Measurements from ENCODE around the gene GPC6.

Gene GPC6

DNA sequence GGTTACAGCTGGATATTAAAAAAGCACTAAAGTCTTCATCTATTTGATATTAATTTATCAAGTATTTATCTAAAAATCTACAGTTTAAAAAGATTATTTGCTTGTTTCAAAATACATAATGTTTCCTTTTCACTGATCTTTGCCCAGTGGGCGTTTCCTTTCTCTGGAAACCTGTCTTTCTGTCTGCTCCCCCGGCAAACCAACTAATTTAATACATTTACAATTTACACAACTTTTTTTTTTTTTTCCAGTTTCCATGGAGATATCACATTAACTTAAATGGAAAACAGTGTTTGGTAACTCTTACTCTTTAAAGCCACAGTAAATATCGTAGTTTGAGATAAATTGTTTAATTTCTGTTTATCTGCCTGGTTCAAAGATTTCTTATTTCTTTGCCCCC is 5.3 kb downstream of the GPC6 start:
- DNase-seq: no peak

DNA sequence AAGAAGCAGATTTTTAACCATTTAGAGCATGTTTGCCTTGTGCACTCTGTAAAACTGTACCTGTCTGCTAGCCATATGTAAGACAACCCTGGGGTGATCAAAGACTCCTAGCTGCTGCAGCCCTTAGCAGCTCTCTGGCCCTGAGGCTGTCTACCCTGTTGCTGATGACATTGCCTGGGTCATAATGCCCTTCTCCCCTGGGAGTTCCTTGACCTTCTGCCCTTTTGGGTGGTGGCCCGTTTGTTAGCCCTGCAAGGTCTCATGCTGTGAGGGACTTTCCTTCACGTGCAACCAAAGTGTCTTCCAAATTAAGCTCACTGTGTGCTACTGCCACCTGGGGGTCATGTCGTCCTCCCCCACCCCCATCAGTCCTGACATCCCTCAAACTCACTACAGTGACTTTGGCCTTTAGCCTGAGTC is 7.4 kb downstream of the GPC6 start:
- DNase-seq: no peak

DNA sequence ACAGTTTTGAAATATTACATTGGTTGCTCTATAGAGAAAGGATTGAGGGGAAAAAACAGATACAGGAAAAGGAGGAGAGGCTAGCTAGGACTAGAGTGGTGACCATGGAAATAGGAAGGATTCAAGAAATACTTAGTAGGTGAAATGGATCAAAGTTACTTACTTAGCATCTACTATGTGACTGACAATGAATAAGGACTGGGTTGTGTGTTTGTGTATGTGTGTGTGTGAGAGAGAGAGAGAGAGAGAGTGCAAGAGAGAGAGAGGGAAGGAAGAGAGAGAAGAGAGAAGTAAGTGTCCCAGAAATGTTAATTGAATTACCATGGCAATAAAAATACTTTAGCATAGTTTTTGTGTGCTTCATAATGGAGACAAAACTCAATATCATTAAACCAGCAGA is 7.9 kb downstream of the GPC6 start:
- DNase-seq: no peak

DNA sequence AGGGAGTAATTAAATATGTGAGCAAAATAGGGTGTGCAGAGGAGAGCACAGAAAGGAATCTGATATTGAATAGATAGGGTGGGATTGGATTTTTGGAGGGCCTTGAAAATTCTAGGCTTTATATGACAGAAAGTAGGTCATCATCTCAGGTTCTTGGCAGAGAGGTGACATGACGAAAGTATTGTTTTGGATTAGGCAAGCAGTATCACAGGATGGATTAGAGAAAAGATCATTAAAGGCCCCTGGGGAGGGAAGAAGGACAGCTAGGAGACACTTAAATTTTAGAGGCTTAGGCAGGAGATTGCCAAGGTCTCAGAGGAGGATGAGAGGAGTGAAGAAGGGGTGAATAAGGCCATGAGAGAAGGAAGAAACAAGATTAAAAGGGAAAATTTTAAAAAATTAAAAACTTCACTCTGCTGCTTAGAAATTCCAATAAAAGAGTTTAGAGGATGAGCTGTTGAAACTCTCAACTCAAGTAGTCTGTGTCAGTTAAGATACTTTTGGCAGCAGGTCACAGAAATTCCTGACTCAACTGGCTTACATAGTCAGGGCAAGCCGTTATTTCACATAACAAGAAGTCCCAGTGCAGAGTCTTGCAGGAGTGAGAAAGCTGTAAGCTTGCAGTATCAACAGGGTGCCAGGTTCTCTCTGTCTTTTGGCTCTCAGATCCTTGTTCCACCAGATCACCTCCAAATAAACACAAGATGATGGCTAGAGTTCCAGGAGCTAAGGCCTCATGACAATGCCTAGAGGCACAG is 8.8 kb downstream of the GPC6 start:
- no peak for DNase-seq

DNA sequence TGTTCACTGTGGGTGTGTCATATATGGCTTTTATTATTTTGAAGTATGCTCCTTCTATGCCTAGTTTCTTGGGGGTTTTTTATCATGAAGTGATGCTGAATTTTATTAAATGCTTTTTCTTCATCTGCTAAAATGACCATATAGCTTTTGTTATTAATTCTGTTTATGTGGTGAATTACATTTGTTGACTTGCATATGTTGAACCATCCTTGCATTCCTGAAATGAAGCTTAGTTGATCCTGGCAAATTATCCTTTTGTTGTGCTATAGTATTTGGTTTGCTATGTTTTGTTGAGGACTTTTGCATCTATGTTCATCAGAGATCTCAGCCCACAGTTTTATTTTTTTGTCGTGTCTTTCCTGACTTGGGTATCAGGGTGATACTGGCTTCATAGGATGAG is 12.1 kb downstream of the GPC6 start:
- DNase-seq: no peak

DNA sequence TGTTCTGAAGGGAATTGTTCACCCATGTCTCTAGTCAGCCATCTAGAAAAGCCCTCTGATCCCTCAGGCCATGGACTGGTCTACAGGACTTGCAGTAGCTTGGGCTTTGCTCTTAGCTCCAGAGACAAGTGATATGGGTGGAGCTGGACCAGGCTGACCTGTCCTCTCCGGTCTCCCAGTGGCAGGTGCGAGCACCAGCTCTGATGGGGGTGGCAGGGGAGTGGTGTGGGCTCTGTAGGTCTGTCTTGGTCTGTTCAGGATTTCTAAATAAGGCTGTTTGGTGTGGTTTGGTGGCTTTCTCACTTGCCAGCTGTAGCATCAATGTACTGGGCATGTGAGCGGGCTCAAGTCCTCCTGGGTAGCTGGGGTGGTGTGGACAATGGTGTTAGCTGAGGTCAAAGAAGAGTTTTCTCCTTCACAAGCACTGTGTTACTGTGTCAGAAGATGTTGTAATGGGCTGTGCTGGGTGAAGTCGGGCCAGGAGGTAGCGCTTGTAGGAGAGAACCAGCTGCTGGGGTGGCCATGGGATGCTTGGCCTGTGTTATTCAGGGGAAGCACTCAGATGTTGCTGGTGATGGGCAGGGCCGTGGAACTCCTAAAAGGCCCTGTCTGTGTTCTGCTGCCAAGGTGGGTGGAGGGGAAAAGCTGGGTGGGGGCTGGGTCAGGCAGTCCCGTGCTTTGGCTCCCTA is 16.9 kb downstream of the GPC6 start:
- no peak for DNase-seq

DNA sequence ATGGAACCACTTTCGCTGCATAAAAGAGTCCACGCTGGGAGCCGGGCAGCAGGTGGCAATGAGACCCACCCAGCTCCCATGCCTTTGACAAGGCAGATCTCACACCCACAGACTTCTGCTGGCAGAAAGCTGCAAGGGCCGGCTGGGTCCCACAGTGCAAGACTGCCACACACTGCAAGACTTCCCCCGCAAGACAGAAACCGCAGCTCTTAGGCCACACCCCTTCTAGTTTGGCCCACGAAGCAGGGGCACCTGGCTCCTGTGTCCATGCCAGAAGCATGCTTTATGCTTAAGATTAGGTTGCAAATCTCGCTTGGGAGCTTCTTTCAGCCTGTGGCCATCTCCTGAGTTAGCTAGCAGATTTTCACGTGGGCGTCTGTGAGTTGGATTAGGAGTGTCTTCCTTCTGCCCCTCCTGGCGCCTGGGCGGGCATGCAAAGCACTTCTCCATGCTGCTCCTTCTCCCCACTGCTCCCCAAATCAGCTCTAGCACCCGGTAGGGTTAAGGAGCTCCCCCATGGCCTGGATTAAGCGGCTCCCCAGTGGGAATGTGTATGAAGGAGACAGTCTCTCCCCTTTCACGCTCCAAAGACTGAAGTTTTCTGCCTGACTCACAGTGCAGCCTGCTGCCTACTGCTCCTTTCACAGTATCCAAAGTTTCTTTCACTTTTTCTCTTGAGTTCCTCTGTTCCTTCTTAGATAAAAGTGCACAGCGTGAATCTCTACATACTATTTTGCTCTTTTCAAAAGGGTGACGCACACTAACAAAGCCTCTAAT is 17.7 kb downstream of the GPC6 start:
- no peak for DNase-seq

DNA sequence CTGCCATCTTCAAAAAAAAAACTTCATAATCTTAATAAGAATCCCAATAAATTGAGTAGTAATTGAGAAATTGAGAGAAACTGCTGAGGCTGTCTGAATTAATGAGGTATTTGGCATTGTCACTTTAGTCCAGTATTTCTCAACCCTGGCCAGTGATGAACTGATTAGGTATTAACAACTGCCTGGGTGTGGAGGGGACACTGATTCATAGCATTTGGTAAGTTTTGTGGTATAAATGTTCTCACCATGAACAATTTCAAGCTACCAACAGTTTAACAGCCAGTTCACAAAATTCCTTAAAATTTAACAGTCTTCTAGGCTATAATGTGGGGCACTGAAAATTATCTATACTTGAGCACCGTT is 18.3 kb downstream of the GPC6 start:
- DNase-seq: no peak

DNA sequence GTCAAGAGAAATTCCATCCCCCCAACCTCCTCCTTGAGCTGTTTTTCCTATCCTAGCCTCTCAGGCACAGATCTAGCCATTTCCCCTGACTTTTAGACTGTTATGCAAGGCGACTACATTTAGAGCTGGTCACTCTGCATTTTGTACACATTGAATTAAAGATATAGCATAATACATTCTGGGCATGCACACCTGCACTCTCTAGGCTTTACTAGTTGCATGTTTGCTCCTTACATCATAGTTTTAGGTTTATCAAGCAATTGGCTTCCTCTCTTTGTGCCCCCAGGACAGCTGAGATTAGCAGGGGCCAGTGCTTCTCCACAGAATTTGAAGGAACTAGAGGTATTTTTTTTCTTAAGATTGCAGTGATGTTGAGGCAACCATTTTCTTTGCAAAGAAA is 19.5 kb downstream of the GPC6 start:
- no peak for DNase-seq

DNA sequence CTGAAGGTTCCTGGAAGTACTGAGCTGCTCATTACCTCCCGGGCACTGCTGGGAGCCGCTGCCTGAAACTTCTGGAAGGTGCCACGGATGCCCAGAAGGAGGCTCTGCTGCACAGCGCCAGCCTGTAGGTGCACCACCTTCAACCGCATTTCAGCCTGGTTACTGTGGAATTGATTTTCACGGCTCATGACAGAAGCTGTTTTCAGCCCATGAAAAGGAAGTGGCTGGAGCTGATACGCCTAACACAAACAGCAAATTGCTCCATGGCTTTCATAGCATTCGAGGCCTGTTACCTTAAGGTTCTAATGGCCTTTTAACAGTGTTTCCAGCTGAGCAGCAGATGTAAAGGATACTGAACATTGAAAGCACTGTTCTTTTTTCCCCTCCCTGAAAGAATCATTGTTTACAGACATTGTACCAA is 22.0 kb downstream of the GPC6 start:
- DNase-seq: peak; percentile 94

DNA sequence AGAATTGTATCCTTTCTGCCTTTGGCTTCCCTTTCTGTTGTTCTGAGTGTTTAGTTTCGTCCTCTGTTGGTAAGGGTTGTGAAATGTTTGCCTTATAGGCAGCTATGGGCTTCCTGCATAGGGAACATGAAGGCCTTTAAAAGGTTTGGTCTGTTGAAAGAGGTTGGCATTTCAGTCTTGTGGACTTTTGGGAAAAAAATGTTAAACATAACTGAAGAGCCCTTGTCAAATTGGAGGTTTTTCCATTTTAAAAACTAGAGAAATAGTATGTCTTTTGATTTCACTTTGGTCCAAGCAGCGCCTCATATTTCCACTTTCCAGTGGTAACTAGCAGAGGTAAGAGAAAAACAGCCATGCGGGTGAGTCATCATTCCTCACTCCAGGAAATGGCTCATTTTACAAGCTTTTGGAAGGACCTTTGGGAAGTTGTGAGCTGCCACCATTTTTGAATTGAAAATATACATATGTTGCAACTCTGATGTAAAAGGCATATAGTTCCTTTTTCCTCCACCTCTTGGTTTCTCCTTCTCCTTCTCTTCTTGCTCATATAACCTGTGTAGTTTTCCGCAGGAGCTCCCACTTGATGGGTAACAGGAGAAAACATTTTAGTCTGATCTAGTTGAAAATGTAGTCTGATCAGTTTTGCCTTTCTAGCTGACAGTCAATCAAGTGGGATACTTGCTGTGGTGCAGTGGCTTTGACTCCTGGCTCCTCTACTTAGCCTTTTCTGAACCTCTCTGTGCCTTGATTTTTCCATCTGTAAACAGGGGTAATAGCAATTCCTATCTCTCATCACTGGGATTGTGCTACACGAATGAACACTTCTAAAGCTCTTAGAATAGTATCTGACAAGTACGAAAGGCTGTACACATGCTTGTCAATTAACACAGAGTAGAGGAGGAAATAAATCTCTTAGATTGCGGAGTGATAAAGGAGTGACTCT is 23.0 kb downstream of the GPC6 start:
- DNase-seq: no peak

DNA sequence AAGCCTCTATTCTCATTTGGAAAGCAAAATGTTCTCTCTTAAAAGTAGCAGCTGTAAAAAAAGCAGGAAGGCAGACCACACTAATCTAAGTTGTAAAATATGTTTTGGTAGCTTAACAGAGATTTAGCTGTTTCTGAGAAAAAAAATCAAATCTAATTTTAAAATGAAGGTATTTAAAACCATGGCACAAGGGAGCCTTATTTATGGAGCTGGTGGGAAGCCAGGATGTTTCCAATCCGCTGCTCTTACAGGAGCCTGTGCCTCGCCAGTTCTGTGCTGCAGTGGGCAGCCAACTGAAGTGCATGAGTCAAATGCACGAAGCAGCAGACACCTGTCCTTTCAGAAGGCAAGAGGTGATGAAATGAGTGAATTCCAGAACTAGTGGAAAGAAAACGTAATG is 28.2 kb downstream of the GPC6 start:
- DNase-seq: no peak

DNA sequence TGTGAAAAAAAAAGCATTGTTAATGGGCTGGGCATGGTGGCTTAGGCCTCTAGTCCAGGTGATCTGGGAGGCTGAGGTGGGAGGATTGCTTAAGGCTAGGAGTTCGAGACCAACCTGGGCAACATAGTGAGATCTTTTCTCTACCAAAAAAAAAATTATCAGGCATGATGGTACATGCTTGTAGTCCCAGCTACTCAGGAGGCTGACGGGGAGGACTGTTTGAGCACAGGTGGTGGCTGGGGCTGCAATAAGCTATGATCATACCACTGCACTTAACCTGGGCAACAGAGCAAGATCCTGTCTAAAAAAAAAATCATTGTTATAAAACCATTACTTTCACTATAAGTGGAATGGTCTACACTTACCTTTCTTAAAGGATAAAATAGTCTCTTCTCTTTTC is 30.4 kb downstream of the GPC6 start:
- no peak for DNase-seq

DNA sequence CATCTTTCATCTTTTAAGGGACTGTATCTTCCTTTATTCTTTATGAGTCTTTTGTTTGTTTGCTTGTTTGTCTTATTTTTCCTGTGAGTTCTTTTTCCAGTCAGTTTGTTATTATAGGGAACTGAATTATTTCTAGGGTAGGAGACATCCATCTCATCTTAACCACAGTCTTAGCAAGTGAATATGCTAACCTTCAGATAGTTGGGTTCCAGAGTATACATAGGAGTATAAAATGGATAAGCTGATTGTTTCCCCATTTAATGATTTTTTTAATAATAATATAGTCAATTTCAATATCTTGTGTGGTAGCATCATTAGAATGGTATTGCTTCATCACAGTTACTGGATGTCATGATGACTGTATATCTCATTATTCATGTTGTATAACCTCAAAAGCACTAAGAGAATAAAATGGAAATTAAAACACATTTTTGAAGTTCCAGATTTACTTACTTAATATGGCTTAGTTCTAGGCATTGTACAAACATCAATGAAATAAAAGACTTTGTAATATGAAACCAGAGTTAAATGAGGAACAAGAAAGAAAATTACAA is 33.0 kb downstream of the GPC6 start:
- no peak for DNase-seq

DNA sequence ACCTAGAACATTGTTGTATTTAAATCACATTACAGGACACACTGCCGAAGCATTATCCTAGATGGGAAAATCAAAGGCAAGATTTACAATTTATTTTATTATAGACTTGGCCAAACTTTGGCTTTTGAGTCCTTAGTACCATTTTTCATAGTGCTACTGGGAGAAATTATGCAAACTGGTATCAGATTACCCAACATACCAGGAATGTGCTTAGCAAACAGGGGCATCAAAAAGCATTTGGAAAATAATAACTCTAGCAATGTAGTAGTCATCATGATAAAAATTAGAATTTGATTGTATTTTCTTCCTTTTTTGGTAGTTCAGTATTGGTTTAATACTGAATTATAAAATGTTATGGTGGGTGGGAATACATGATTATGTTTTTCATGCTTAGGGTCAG is 34.0 kb downstream of the GPC6 start:
- DNase-seq: no peak

DNA sequence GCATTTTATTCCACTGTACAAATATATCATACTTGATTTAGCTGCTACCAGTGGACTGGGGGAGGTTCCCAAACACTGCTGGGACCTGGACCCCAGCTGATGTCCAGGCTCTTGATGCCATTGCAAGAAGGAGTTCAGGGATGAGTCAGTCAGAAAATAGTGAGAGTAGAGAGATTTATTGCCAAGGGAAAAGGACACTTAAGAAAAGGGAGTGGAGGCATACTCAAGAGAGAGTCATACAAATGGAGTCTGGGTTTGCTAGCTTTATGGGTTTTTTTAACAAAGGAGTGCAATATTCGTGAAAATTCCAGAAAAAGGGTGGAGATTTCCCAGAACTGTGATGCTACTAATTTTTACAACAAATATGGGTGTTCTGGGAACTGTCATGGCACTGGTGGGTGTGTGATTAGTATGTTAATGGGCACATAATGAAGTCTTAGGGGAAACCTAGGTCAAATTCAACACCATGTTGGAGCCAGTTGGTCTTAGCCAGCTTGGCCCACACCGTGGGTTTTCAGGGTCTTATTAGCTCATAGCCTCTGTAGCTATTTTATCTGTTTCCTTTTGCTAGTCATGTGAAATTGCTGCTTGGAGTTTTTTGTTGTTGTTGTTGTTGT is 36.2 kb downstream of the GPC6 start:
- no peak for DNase-seq

DNA sequence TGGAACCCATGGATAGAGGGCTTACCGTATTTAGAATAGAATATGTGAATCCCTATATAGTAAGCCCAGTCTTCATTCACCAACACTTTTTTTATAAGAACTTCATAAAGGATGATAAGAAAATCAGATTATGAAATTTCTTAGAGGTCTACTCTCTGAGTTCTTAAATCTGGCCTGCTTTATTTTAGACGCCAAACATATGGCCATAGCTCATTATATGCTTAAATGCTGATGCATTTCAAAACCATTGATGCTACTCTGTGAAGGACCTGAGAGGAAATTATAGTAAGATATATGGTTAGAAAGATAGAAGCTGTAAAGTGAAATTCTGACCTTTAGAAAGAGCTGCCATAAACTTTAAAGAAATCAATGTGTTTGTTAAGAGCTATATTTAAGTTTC is 38.3 kb downstream of the GPC6 start:
- no peak for DNase-seq

DNA sequence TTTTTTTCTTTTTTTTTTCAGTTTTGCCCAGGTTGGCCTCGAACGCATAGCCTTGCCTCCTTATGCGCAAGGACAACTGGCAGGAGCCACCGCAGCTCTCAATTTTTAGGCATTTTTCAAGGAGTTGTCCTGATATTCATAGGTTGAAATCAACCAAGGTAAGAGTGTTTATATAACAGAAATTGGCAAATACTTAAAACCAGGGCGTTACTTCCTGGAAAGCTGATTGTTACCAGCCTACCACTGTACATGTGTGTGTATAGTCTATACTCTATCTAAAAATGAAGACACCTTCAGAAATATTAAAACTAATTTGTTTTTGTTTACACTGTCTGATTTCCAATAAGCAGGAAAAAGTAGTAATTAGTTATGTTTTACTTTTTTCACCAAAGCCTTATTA is 39.2 kb downstream of the GPC6 start:
- DNase-seq: no peak

DNA sequence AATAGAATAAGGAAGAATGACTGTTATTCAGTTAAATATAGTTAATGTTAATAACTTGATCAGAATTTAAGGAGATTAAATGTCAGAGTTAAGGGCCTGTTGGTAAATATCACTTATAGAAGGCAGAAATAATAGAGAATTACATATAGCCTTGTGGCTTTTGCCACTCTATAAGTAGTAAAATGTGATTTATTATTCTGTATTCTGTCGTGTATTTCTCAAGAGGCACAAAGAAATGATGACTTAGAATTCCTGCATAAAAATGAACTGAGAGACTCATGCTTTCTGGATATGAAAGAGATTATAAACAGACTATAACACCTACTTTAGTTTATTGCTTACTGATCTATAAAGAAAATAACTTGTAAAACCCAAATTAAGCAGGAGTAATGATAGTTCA is 40.1 kb downstream of the GPC6 start:
- DNase-seq: no peak

DNA sequence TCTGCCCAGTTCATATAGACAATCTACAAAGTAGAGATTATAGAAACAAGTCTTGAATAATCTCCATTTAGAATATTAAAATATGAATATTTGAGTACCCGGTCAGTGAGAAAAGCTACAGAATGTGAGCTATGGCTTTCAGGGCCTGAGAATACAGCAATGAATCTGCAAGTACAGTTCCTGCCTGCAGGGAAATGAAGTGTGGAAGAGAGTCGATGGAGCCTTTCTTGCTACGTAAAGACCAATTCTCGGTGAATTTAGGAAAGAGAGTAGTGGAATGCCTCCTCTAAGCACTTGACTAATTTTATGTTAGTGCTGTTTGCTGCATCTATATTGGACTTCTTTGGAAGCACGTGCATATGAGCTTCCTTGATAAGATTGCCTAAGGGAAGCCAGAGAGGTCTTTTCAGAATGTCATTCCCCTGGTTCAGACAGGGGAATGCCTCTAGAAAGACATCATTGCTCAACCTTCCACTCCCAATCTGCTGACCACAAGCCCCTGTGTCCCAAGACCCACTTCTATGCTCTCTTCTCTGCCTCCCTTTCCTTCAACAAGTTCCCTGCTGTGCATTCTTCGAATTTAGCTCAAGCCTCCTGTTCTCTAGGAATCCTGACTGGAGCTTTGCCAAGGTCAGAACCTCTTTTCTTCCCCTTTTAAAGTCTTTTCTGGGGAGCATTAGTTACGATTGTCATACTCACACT is 41.9 kb downstream of the GPC6 start:
- no peak for DNase-seq

Data from NCI-H187 treated with DMSO at 0.1 percent for 48 hours (cell line).